ENCODE data around the gene PDZD2.

Gene PDZD2

GRCh38 chr5:32138839-32139493, 500.0 kb downstream of the PDZD2 start:
- DNase-seq (ENCODE audit: low spot score): peak; percentile 66

DNA sequence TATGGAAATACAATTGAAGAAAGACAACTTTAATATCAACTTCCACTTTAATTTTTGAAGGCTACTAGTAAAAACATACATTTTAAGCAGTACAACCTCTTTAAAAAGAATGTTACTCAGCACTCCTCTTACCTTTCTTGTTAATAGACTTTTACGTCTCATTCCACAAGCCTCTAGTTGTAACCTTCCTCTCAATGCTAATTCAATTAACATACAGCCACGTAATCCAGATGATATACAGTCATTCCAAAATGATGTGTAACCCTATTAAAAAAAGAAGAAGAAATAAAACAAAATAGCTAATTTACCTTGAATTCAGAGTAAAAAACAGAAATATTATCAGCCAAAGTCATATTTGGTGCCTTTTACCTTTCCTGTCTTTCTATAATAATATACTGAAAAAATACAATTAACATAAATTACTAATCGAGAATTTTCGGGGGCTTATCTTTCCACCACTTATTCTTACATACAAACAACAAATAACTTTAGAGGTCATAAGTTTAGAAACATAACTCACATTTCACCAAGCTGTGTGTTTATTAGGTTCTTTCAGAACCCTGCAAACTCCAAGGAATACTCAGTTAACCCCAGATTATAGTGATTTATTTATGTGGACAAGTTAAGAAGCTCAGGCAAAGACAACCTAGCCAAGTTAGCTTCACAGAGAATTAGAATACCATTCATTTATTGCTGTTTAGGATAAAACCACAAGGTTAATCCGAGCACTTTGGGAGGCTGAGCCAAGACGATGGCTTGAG, 504.9 kb downstream of the PDZD2 start:
- DNase-seq (ENCODE audit: low spot score): no peak

- DNase-seq (ENCODE audit: low spot score): no peak
Observed at GRCh38 chr5:32144378-32145207, 505.7 kb downstream of the PDZD2 start.

- DNase-seq (ENCODE audit: low spot score): no peak
Observed at GRCh38 chr5:32145378-32145777, 506.4 kb downstream of the PDZD2 start.

- DNase-seq (ENCODE audit: low spot score): no peak
Observed at GRCh38 chr5:32147236-32147635, 508.3 kb downstream of the PDZD2 start.

DNA sequence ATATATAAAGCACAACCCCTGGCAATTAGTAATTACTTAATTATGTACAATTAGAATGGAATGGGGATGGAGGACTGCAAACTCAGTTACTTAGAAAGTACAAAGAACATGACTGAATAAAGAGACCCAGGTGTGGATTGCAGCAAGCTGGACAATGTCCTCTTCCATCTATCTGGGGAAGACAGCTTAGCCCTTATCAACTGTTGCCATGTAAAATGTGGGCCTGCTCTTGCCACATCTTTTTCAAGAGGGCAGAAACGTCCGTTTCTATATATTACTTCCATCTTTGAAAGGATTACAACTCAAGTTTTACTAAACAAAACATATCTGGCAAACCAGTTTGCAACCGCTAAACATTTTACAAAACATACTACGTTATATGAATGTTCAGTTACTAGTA, 509.0 kb downstream of the PDZD2 start:
- no peak for DNase-seq (ENCODE audit: low spot score)

- DNase-seq (ENCODE audit: low spot score): no peak
Observed at GRCh38 chr5:32150366-32150765, 511.4 kb downstream of the PDZD2 start.

DNA sequence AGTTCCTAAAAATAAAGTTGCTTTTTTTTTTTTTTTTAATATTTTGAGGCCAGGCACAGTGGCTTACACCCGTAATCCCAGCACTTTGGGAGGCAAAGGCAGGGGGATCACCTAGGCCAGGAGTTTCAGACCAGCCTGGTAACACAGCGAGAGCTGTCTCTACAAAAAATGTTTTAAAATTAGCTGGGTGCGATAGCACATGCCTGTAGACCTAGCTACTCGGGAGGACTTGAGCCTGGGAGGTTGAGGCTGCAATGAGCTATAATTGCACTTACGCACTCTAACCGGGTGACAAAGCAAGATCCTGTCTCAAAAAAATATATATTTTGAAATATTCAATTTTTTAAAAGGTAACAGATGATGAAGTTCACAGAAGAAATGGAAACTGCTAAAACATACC, 512.3 kb downstream of the PDZD2 start:
- no peak for DNase-seq (ENCODE audit: low spot score)

DNA sequence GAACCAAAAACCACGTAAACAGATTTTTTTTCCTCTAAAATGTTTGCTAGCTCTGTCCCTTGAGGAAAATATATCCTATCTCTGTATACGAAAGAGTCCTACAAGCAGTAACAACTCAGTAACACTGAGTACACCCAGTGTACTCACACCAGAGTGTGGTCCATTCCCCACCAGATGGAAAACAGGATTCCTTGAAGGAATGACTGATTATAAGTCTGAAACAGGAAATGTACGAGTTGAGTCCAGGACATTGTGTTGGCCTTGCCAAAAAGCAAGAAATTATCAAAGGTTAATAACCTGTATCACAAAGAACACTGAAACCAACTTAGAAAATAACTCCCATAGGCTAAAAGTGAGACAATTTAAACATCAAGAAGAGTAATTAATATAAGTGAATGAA, 514.8 kb downstream of the PDZD2 start:
- DNase-seq (ENCODE audit: low spot score): no peak

GRCh38 chr5:32155211-32155610, 516.3 kb downstream of the PDZD2 start:
- no peak for DNase-seq (ENCODE audit: low spot score)

DNA sequence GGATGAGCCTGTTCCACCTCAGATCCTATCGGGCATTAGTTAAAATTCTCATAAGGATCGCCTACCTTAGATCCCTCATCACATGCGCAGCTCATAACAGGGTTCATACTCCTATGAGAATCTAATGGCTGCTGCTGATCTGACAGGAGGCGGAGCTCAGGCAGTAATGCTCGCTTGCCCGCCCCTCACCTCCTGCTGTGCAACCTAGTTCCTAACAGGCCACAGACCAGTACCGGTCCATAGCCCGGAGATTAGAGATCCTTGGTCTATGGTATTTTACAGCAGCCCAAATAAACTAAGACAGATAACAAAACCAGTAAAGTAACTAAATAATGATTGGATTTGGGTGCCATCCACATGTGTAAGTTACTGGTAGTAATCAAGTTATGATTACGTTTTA, 517.7 kb downstream of the PDZD2 start:
- DNase-seq (ENCODE audit: low spot score): no peak

- no peak for DNase-seq (ENCODE audit: low spot score)
Observed at GRCh38 chr5:32157078-32157477, 518.1 kb downstream of the PDZD2 start.

- no peak for DNase-seq (ENCODE audit: low spot score)
Observed at GRCh38 chr5:32158679-32158975, 519.7 kb downstream of the PDZD2 start.

GRCh38 chr5:32159328-32160072, 520.6 kb downstream of the PDZD2 start:
- no peak for DNase-seq (ENCODE audit: low spot score)

DNA sequence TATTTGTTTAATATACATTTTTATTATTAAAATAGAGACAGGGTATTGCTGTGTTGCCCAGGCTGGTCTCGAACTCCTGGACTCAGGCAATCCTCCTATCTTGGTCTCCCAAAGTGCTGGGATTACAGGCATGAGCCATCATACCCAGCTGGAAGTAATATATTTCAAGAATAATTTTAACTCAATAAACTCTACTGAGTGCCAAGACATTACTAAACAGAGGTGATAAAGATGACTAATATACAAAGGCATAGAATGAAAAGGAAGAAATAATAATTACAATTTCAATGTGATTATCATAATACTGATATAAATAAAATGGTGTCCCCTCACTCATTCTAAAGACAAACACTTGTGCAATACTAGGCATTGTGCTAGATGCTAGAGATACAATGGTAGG, 521.3 kb downstream of the PDZD2 start:
- DNase-seq (ENCODE audit: low spot score): no peak

Data from activated CD4-positive, alpha-beta T cell treated with anti-CD3 and anti-CD28 coated beads, Interleukin-2, Interleukin-4, amounts not matched to agents 100 ng/mL and 50 ng/mL, durations not matched to agents 16 hours and 8 hours (primary cell).